ENCODE results near the gene TP53.
A peak's percentile ranks its signal among the peaks of the same experiment; 100 is the strongest.
"Not testable (repeated sequence)": the region's sequence is repeated elsewhere in the genome, so short reads cannot be mapped to it uniquely, and the experiment has no call there.

Gene TP53

DNA sequence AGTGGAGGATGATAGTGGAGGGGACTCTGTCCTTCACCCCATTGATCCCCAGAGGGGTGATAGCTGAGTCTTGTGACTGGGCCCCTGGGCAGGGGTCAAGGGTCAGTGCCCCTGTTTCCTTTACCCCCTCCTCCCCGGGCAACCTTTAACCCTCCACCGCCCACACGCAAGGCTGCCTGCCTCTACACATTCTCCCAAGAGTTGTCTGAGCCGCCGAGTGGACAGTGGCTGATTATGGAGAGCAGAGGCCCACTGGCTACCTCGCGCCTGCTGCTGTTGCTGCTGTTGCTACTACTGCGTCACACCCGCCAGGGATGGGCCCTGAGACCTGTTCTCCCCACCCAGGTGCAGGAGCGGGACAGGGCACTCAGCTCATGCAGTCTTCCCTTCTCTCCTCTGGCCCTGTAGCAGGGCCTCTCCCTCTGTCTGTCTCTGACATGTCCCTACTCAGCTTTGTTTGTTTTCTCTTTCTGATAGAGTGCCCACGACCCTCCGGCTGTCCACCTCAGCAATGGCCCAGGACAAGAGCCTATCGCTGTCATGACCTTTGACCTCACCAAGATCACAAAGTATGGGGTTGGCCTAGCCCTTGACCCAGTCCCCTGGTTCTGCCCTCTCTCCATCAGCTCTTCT is 57.2 kb downstream of the TP53 start, which contains the start of gene SHBG:
Gene SHBG (plus strand): TSS at position 197 of the 633 bp plus-strand sequence. CDS start 38 bp downstream, at position 235.
- no peak for DNase-seq

- DNase-seq: peak; percentile 88
These were observed 59.8 kb downstream of the TP53 start, which contains the start of gene SAT2 for GRCh38 chr17:7627250-7628121. SAT2 (minus strand) TSS chr17:7627821; CDS start chr17:7627635, 186 bp downstream.

DNA sequence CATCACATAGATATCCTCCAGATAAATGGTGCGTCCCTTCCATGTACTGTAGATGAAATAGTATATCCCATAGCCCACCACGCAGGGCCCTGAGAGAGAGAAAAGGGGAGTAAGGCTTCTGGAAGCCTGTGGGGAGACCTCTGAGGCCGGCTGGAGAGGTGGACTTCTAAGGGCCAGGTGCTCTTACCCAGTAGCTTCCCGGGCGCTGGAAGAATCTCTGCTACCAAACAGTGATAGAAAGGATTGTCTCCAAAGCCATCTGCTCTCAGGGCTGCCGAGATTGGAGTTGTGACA is 60.4 kb downstream of the TP53 start:
- DNase-seq: no peak

DNA sequence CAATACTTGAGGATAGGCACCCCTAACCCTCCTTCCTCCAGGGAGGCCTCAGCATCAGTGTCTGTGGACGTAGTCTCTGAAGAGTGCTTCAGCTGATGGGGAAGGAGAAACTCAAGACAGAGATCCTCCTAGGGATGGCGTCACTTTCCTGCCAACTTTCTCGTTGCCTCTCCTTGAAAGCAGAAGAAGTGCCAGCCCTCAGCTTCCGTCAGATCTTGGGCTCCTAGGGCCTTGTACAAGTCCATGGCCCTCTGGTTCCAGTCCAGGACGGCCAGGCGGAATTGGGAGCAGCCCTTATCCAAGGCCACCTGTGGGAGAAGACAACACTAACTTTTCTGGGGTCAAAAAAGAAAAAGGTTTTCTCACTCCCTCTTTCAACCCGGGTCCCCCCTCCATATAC is 61.0 kb downstream of the TP53 start:
- DNase-seq: no peak

- not testable (repeated sequence) for DNase-seq
These were observed 61.5 kb downstream of the TP53 start for GRCh38 chr17:7625749-7626148.

GRCh38 chr17:7623661-7624060 is 63.6 kb downstream of the TP53 start:
- DNase-seq: no peak

DNA sequence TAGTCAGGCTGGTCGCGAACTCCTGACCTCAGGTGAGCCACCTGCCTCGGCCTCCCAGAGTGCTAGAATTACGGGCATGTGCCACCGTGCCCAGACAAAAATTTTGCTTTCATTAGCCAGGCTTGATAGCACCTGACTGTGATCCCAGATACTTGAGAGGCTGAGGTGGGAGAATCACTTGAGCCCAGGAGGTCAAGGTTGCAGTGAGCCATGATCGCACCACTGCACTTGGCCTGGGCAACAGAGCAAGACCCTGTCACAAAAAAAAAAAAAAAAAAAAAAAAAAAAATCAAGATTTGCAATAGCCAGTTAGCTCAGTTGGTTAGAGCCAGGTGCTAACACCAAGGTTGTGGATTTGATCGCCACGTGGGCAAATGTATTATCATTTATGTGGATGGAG is 66.5 kb downstream of the TP53 start:
- DNase-seq: no peak

- no peak for DNase-seq
These were observed 68.7 kb downstream of the TP53 start for GRCh38 chr17:7618608-7619007.
